Lower leg skin (tissue), 4 donors: ENCODE measurements around the gene ZFYVE28. TPM values are rescaled to one million over a fixed set of nuclear protein-coding genes. Genes with fewer than 3 reads are reported as not detected.
A peak's percentile ranks its signal among the peaks of the same experiment; 100 is the strongest.
"Not testable (repeated sequence)": the region's sequence is repeated elsewhere in the genome, so short reads cannot be mapped to it uniquely, and the experiment has no call there.

ENCODE experiments used
- DNase-seq, 2 donors: peaks; one replicate each; pipeline ENCODE4 v3.0.0-alpha.2; 2019; ENCODE audit warnings: low spot score in 2 of 2
- H3K4me3 ChIP-seq: fragments of 200-600 bp; sonication (generic); 2 replicates; pipeline ENCODE4 v1.5.1; 2017; ENCODE audit warnings: mild to moderate bottlenecking, low read depth; ENCODE audit not compliant: poor library complexity, severe bottlenecking
- CTCF ChIP-seq, 3 donors: fragments of 450-650 bp; IDR thresholded peaks; one replicate each; pipeline ENCODE4 v1.5.1; 2016; ENCODE audit warnings: antibody characterized with exemption in 3 of 3, mild to moderate bottlenecking in 3 of 3, moderate library complexity in 2 of 3
- POLR2A ChIP-seq, 2 donors: fragments of 450-650 bp; IDR thresholded peaks; one replicate each; pipeline ENCODE4 v1.6.1; 2016 to 2017; ENCODE audit warnings: antibody characterized with exemption in 2 of 2, mild to moderate bottlenecking in 1 of 2, moderate library complexity in 1 of 2
- WGBS, 2 donors: methylation state at CpG; one replicate each; pipeline ENCODE4 v1.1.5; 2018; 5-methylcytosine and 5-hydroxymethylcytosine counted together
- intact Hi-C: fragments of 100-400 bp; cut with DNase I; formaldehyde crosslinking; loops from one replicate; pipeline ENCODE4 v1.15.0; 2023; ENCODE audit warnings: low total_unique reads
- total RNA-seq, 4 donors: library from RNA; depleted of rRNA; stranded (reverse); fragments of >200 nt; gene quantifications; one replicate each; pipeline ENCODE4 v1.1.0, GENCODE V29; 2016

ZFYVE28 gene
- total RNA-seq, 4 donors from 2014 or later: 5.0 to 12.8 (median 9.9) TPM

DNA sequence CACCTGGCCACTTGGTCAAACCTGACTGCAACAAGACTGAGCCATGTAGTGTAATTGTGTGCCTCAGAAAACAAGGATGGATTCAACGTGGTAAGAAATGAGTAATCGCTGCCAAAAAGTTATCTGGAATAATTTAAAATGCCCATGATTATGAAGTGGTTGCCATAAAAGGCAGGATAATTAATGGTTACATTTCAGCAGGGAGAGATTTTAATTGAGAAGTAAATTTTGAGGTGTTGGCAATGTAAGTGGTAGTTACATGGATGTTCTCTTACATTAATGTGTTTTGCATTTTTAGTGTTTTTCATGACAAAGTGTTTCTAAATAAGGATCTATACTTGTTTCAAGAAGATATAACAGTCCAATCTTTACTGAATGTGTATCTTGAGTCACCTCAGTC, 192.2 kb downstream of the ZFYVE28 start:
- no peak overlapping the region for H3K4me3 ChIP-seq
- no peak for TF ChIP-seq CTCF (IDR thresholded peaks at IDR 0.05)
- no peak for TF ChIP-seq POLR2A (IDR thresholded peaks at IDR 0.05)
- intact Hi-C loops: loop anchor here (5.0 kb wide), 1 partner anchor 396 kb away; no protein-coding TSS in a partner anchor
- 56 to 69% methylated on average over 2 of the region's 2 CpGs for WGBS, 2 donors
- DNase-seq: no peak

GRCh38 chr4:2222838-2223237, 195.6 kb downstream of the ZFYVE28 start:
- 82 to 95% methylated on average over 2 of the region's 2 CpGs for WGBS, 2 donors
- no peak for DNase-seq
- intact Hi-C loops: no loop called here
- no peak for TF ChIP-seq CTCF (IDR thresholded peaks at IDR 0.05)
- no peak for TF ChIP-seq POLR2A (IDR thresholded peaks at IDR 0.05)
- no peak overlapping the region for H3K4me3 ChIP-seq

DNA sequence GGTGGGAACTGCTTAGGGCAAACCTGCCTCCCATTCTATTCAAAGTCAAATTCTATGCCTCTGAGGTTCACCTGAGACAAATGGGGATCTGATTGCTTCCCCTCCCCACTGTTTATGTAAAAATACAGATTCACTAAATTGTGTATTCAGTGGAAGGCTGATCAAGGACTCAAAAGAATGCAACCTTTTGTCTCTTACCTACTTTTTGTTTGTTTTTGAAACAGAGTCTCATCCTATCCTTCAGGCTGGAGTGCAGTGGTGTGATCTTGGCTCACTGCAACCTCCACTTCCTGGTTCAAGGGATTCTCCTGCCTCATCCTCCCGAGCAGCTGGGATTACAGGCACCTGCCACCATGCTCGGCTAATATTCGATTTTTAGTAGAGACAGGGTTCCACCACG, 197.1 kb downstream of the ZFYVE28 start:
- intact Hi-C loops: not testable (repeated sequence)

DNA sequence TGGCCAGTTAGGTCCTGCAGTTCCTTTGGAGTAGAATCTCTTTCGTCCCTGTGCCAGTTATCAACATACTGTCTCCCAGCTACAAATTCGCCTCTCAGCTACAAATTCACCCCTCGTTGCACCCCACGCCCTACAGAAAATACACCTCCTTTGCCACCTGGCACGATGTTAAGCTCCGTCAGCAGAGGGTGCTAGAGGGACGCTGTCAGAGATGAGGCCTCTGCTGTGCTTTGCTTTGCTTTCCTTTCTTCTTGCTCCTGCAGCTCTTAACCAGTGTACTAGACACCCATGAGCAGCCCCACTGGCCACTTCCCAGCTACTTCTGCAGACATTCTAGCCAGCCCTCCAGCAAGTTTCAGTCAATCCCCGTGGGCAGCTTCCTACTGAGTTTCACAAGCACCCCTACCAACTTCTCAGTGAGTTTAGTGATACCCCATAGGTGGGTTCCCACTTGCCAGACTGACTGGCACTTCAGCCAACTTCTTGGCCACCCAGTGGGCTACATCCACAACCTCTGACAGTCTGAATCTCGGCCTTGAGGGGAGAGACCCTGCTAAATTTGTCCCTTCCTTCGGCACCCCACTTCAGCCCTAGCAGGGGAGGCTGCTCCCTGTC, 198.3 kb downstream of the ZFYVE28 start:
- H3K4me3 ChIP-seq: no peak overlapping the region
- no peak for TF ChIP-seq CTCF (IDR thresholded peaks at IDR 0.05)
- no peak for TF ChIP-seq POLR2A (IDR thresholded peaks at IDR 0.05)
- intact Hi-C loops: no loop called here
- WGBS, 2 donors: 12 to 13% methylated on average over 10 of the region's 10 CpGs
- peak; percentile 43 to 91 for DNase-seq

More for the DNA sequence above, 197.1 kb downstream of the ZFYVE28 start:
- 59 to 63% methylated on average over 4 of the region's 4 CpGs for WGBS, 2 donors
- DNase-seq, H3K4me3 ChIP-seq: not testable (repeated sequence)

Other genes starting within 250 kb of the ZFYVE28 start
- 10 to 100 TPM in 3 of 4 donors, 1 to 10 TPM in 1; 6.8 to 15.3 (median 12.4) TPM for gene HAUS3, start 176.5 kb downstream of the ZFYVE28 start, total RNA-seq
- 1 to 10 TPM in 2 of 4 donors, under 1 TPM in 2; 0.30 to 3.3 (median 0.89) TPM for gene POLN, start 176.5 kb downstream of the ZFYVE28 start, total RNA-seq
- gene MXD4, start 156.5 kb downstream of the ZFYVE28 start, total RNA-seq: 10 to 100 TPM; 33.3 to 62.6 (median 47.6) TPM
- gene CFAP99, start 310 bp upstream of the ZFYVE28 start, total RNA-seq: not detected
- 10 to 100 TPM; 30.4 to 44.0 (median 37.9) TPM for gene RNF4, start 50.5 kb upstream of the ZFYVE28 start, total RNA-seq
- gene FAM193A, start 118.0 kb upstream of the ZFYVE28 start, total RNA-seq: 10 to 100 TPM; 16.3 to 38.6 (median 25.7) TPM